Astrocyte (in vitro differentiated cells and primary cell): ENCODE data around the gene HSPA9. TPM values are rescaled to one million over a fixed set of nuclear protein-coding genes. Genes with fewer than 3 reads are reported as not detected.

Experiments used
- DNase-seq: peaks from one replicate; pipeline ENCODE4 v3.0.0-alpha.2; 2010; ENCODE audit warnings: low read depth
- FAIRE-seq: peaks from 2 replicates; lab custom pipeline; 2011; peaks lifted over from hg19 to GRCh38; lab: Jason Lieb, UNC
- H2AFZ ChIP-seq: 2 replicates; pipeline ENCODE4 v1.6.0; 2012; ENCODE audit warnings: low read depth, low read length, inconsistent platforms
- H3K27ac ChIP-seq: 2 replicates; pipeline ENCODE4 v1.5.1; 2011; ENCODE audit warnings: low read depth, low read length, inconsistent platforms
- H3K27me3 ChIP-seq: 2 replicates; pipeline ENCODE4 v1.6.0; 2011; ENCODE audit warnings: low read length, inconsistent platforms; ENCODE audit not compliant: insufficient read depth
- H3K36me3 ChIP-seq: 2 replicates; pipeline ENCODE4 v1.5.1; 2011; ENCODE audit warnings: low read length, inconsistent platforms; ENCODE audit not compliant: insufficient read depth
- H3K4me1 ChIP-seq: 2 replicates; pipeline ENCODE4 v1.5.1; 2011; ENCODE audit warnings: low read length, inconsistent platforms; ENCODE audit not compliant: insufficient read depth
- H3K4me2 ChIP-seq: 2 replicates; pipeline ENCODE4 v1.6.0; 2012; ENCODE audit warnings: low read length, inconsistent platforms
- H3K4me3 ChIP-seq: 2 replicates; pipeline ENCODE4 v1.5.1; 2011; ENCODE audit warnings: low read depth, mild to moderate bottlenecking, low read length, inconsistent platforms; ENCODE audit not compliant: insufficient read depth
- H3K79me2 ChIP-seq: 2 replicates; pipeline ENCODE4 v1.6.0; 2012; ENCODE audit warnings: mild to moderate bottlenecking, low read length, inconsistent platforms; ENCODE audit not compliant: insufficient read depth
- H3K9ac ChIP-seq: 2 replicates; pipeline ENCODE4 v1.6.0; 2012; ENCODE audit warnings: mild to moderate bottlenecking, low read length, inconsistent platforms
- H3K9me3 ChIP-seq: 2 replicates; pipeline ENCODE4 v1.5.1; 2012; ENCODE audit warnings: low read depth, mild to moderate bottlenecking, low read length, inconsistent platforms; ENCODE audit not compliant: insufficient read depth
- H4K20me1 ChIP-seq: 2 replicates; pipeline ENCODE4 v1.6.0; 2012; ENCODE audit warnings: low read length, inconsistent platforms; ENCODE audit not compliant: insufficient read depth
- H3K27ac Mint-ChIP-seq: one replicate; pipeline ENCODE4 v1.8.0; 2021; ENCODE audit warnings: mild to moderate bottlenecking, mixed read lengths; ENCODE audit not compliant: unreplicated experiment
- H3K27me3 Mint-ChIP-seq: one replicate; pipeline ENCODE4 v1.8.0; 2021; ENCODE audit warnings: low read depth, mixed read lengths; ENCODE audit not compliant: unreplicated experiment
- H3K36me3 Mint-ChIP-seq: one replicate; pipeline ENCODE4 v1.8.0; 2021; ENCODE audit warnings: low read depth, mixed read lengths; ENCODE audit not compliant: unreplicated experiment
- H3K4me1 Mint-ChIP-seq: one replicate; pipeline ENCODE4 v1.8.0; 2021; ENCODE audit warnings: low read depth, mixed read lengths; ENCODE audit not compliant: unreplicated experiment
- H3K4me3 Mint-ChIP-seq: one replicate; pipeline ENCODE4 v1.8.0; 2021; ENCODE audit warnings: mild to moderate bottlenecking, moderate library complexity, mixed read lengths; ENCODE audit not compliant: unreplicated experiment
- H3K9me3 Mint-ChIP-seq: one replicate; pipeline ENCODE4 v1.8.0; 2021; ENCODE audit warnings: mild to moderate bottlenecking, mixed read lengths; ENCODE audit not compliant: unreplicated experiment
- CTCF ChIP-seq: IDR thresholded peaks from 2 replicates; pipeline ENCODE4 v1.5.1; 2011; ENCODE audit warnings: low read depth, mild to moderate bottlenecking, inconsistent platforms, low read length, moderate library complexity; ENCODE audit not compliant: insufficient read depth
- EZH2 ChIP-seq: IDR thresholded peaks from 2 replicates; pipeline ENCODE4 v1.6.1; 2012; ENCODE audit warnings: mild to moderate bottlenecking, low read length, inconsistent platforms; ENCODE audit not compliant: insufficient read depth
- total RNA-seq: library from RNA; stranded (reverse); gene quantifications from 2 replicates; pipeline ENCODE4 v1.2.1, GENCODE V29; 2021

The HSPA9 gene
- total RNA-seq, 1 donor from 2014 or later, result 266 TPM

GRCh38 chr5:138536215-138536614, 39.0 kb downstream of the HSPA9 start:
- Mint-ChIP-seq H3K27me3 (no peaks in the 10 kb centered on the region), H3K27ac (no peak overlapping the region), H3K4me1 (peaks cover 29% of the 10 kb centered on the region), H3K9me3 (no peaks in the 10 kb centered on the region), H3K36me3 (peaks cover 10% of the 10 kb centered on the region), H3K4me3 (no peak overlapping the region)
- Histone ChIP-seq H3K4me2 (no peak overlapping the region), H2AFZ (no peak overlapping the region), H4K20me1 (peaks cover 90% of the 10 kb centered on the region), H3K9me3 (no peaks in the 10 kb centered on the region), H3K27me3 (no peaks in the 10 kb centered on the region), H3K9ac (no peak overlapping the region), H3K4me1 (peaks cover 4% of the 10 kb centered on the region), H3K79me2 (peaks cover 95% of the 10 kb centered on the region), H3K4me3 (no peak overlapping the region), H3K36me3 (peaks cover 18% of the 10 kb centered on the region), H3K27ac (no peak overlapping the region)
- DNase-seq, result no peak
- no peak for FAIRE-seq
- no peak for TF ChIP-seq CTCF
- no peak for TF ChIP-seq EZH2

GRCh38 chr5:138533973-138534941, 40.9 kb downstream of the HSPA9 start:
- Histone ChIP-seq H3K4me1 (no peaks in the 10 kb centered on the region), H3K36me3 (peaks cover 25% of the 10 kb centered on the region), H3K27ac (no peak overlapping the region), H2AFZ (no peak overlapping the region), H3K79me2 (peaks cover 95% of the 10 kb centered on the region), H3K9me3 (no peaks in the 10 kb centered on the region), H3K27me3 (no peaks in the 10 kb centered on the region), H4K20me1 (peaks cover 90% of the 10 kb centered on the region), H3K9ac (no peak overlapping the region), H3K4me3 (no peak overlapping the region), H3K4me2 (no peak overlapping the region)
- DNase-seq (no peak), FAIRE-seq (no peak)
- TF ChIP-seq CTCF (no peak), EZH2 (no peak)
- peaks cover 10% of the 10 kb centered on the region for H3K36me3 Mint-ChIP-seq
- peaks cover 17% of the 10 kb centered on the region for H3K4me1 Mint-ChIP-seq
- no peak overlapping the region for H3K4me3 Mint-ChIP-seq
- no peaks in the 10 kb centered on the region for H3K9me3 Mint-ChIP-seq
- peak overlapping the region; percentile 23 for H3K27ac Mint-ChIP-seq
- H3K27me3 Mint-ChIP-seq, result no peaks in the 10 kb centered on the region

- H2AFZ ChIP-seq, result no peak overlapping the region
- H3K27ac ChIP-seq, result no peak overlapping the region
- H3K4me2 ChIP-seq, result no peak overlapping the region
- Mint-ChIP-seq H3K36me3 (peaks cover 12% of the 10 kb centered on the region), H3K4me1 (peaks cover 19% of the 10 kb centered on the region), H3K27ac (no peak overlapping the region), H3K4me3 (no peak overlapping the region), H3K27me3 (no peaks in the 10 kb centered on the region), H3K9me3 (no peaks in the 10 kb centered on the region)
- no peaks in the 10 kb centered on the region for H3K27me3 ChIP-seq
- H3K9me3 ChIP-seq, result no peaks in the 10 kb centered on the region
- TF ChIP-seq CTCF, result no peak
- TF ChIP-seq EZH2, result no peak
- FAIRE-seq (no peak), DNase-seq (no peak)
- H3K9ac ChIP-seq, result no peak overlapping the region
- peaks cover 88% of the 10 kb centered on the region for H4K20me1 ChIP-seq
- no peak overlapping the region for H3K4me3 ChIP-seq
- peaks cover 99% of the 10 kb centered on the region for H3K79me2 ChIP-seq
- peaks cover 28% of the 10 kb centered on the region for H3K36me3 ChIP-seq
- H3K4me1 ChIP-seq, result no peaks in the 10 kb centered on the region
Measured at GRCh38 chr5:138529812-138530211, 45.4 kb downstream of the HSPA9 start.
